Stimulated activated CD4-positive, alpha-beta T cell treated with anti-CD3 and anti-CD28 coated beads, Interleukin-1b, Interleukin-23, amount 100 ng/mL, for 48 hours (primary cell): ENCODE data around the gene STRN3.
"Not testable (repeated sequence)": the region's sequence is repeated elsewhere in the genome, so short reads cannot be mapped to it uniquely, and the experiment has no call there.

Experiments
- DNase-seq: peaks from one replicate; pipeline ENCODE4 v3.0.0-alpha.2; 2020

Gene STRN3

GRCh38 chr14:31030469-31030868, 4.3 kb upstream of the STRN3 start:
- DNase-seq, result no peak

GRCh38 chr14:31029016-31029970, 3.1 kb upstream of the STRN3 start:
- DNase-seq, result no peak

GRCh38 chr14:31027847-31028246, 1.7 kb upstream of the STRN3 start:
- DNase-seq, result no peak

GRCh38 chr14:31026450-31027235, 464 bp upstream of the STRN3 start:
- DNase-seq, result peak; percentile 90

- DNase-seq, result peak; percentile 43
These were observed 657 bp downstream of the STRN3 start, which contains the start of gene AP4S1 for GRCh38 chr14:31025367-31026076. TSS of gene AP4S1 (plus strand) at chr14:31025649. CDS start at chr14:31066197, 40,548 bp downstream.

GRCh38 chr14:31024577-31025366, 1.4 kb downstream of the STRN3 start:
- DNase-seq, result no peak

- DNase-seq, result no peak
These were observed 2.1 kb downstream of the STRN3 start for GRCh38 chr14:31024010-31024480.

GRCh38 chr14:31022386-31022785, 3.8 kb downstream of the STRN3 start:
- DNase-seq, result no peak

- DNase-seq, result no peak
These were observed 4.6 kb downstream of the STRN3 start for GRCh38 chr14:31021576-31021949.

- DNase-seq, result no peak
These were observed 5.2 kb downstream of the STRN3 start for GRCh38 chr14:31020834-31021575.

GRCh38 chr14:31018057-31018645, 8.0 kb downstream of the STRN3 start:
- DNase-seq, result no peak

GRCh38 chr14:31013841-31014240, 12.3 kb downstream of the STRN3 start:
- DNase-seq, result no peak

GRCh38 chr14:31010935-31011334, 15.2 kb downstream of the STRN3 start:
- no peak for DNase-seq

- DNase-seq, result no peak
These were observed 16.2 kb downstream of the STRN3 start for GRCh38 chr14:31009836-31010574.

- DNase-seq, result no peak
These were observed 19.5 kb downstream of the STRN3 start for GRCh38 chr14:31006703-31007102.

- DNase-seq, result not testable (repeated sequence)
These were observed 22.2 kb downstream of the STRN3 start for GRCh38 chr14:31004007-31004406.

GRCh38 chr14:31003284-31003683, 22.9 kb downstream of the STRN3 start:
- DNase-seq, result no peak

GRCh38 chr14:31001339-31001658, 24.9 kb downstream of the STRN3 start:
- DNase-seq, result no peak

- DNase-seq, result no peak
These were observed 25.4 kb downstream of the STRN3 start for GRCh38 chr14:31000629-31001338.
